ENCODE results near the gene GAPDHS.

DNA sequence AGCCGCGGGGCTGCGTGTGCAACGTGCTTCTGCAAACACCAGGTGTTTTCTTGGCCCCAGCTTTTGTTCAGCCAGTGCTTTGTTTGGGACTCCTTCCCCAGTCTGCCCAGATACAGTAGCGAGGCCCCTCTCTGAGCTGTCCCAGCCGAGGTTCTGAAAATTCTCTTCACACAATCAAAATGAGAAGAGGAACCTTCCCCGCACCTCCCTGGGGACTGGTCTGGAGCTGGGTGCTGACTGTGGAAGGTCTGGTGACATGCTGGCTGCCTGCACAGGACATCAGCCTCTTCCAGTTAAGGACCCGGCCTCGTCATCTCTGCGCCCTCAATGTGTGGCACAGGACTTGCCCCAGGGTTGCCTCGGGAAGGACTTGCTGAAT is 26.0 kb downstream of the GAPDHS start:
- TF ChIP-seq, protein P1, sequence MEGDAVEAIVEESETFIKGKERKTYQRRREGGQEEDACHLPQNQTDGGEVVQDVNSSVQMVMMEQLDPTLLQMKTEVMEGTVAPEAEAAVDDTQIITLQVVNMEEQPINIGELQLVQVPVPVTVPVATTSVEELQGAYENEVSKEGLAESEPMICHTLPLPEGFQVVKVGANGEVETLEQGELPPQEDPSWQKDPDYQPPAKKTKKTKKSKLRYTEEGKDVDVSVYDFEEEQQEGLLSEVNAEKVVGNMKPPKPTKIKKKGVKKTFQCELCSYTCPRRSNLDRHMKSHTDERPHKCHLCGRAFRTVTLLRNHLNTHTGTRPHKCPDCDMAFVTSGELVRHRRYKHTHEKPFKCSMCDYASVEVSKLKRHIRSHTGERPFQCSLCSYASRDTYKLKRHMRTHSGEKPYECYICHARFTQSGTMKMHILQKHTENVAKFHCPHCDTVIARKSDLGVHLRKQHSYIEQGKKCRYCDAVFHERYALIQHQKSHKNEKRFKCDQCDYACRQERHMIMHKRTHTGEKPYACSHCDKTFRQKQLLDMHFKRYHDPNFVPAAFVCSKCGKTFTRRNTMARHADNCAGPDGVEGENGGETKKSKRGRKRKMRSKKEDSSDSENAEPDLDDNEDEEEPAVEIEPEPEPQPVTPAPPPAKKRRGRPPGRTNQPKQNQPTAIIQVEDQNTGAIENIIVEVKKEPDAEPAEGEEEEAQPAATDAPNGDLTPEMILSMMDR (IDR thresholded peaks at IDR 0.05; ENCODE audit: insufficient read depth, low read depth, low read length): no peak
- no peak for TF ChIP-seq EZH2 (IDR thresholded peaks at IDR 0.05; ENCODE audit: insufficient read depth, low read length)

Measured in astrocyte (in vitro differentiated cells and primary cell).